Measurements from ENCODE around the gene TLR1.
"Not testable (repeated sequence)": the region's sequence is repeated elsewhere in the genome, so short reads cannot be mapped to it uniquely, and the experiment has no call there.

TLR1 gene

GRCh38 chr4:38774181-38774955 is 30.2 kb downstream of the TLR1 start:
- no peak for TF ChIP-seq RARB (CRISPR knock-in tag; IDR thresholded peaks at IDR 0.05)
- TF ChIP-seq ZC3H10 (CRISPR knock-in tag; IDR thresholded peaks at IDR 0.05) = no peak
- no peak for TF ChIP-seq ZNF8 (CRISPR knock-in tag; IDR thresholded peaks at IDR 0.05)
- TF ChIP-seq OSR1 (CRISPR knock-in tag; IDR thresholded peaks at IDR 0.05) = no peak
- no peak for TF ChIP-seq ZFP30 (CRISPR knock-in tag; IDR thresholded peaks at IDR 0.05)
- TF ChIP-seq ISL1 (CRISPR knock-in tag; IDR thresholded peaks at IDR 0.05) = no peak
- TF ChIP-seq TOX (CRISPR knock-in tag; IDR thresholded peaks at IDR 0.05; ENCODE audit: borderline replicate concordance) = no peak
- no peak for TF ChIP-seq ARNTL (CRISPR knock-in tag; IDR thresholded peaks at IDR 0.05; ENCODE audit: borderline replicate concordance, low read depth)
- no peak for TF ChIP-seq TCF4 (CRISPR knock-in tag; IDR thresholded peaks at IDR 0.05; ENCODE audit: borderline replicate concordance)
- no peak for ATAC-seq

- ATAC-seq = not testable (repeated sequence)
Observed at GRCh38 chr4:38770281-38770680, 34.3 kb downstream of the TLR1 start.

GRCh38 chr4:38769857-38770256 is 34.7 kb downstream of the TLR1 start:
- ATAC-seq = no peak

DNA sequence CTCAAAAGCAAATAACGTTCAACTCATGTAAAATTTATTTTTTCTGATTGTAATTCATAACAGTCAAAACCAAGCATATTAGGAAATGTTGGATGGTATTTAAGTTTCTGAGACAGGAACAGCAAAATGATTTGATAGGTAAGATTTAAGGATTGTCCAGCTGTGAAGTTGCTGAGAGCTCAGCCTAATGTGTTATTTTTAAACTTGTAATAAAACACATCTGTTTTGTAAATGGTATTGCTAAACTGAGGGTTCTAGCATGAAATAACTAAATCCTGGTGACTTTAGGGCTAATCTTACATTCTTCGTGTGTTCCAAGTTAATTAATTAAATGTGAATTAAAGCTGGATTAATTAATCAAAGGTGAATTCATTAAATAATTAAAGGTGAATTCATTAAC is 35.1 kb downstream of the TLR1 start:
- ATAC-seq = no peak

More at GRCh38 chr4:38769857-38770256, 34.7 kb downstream of the TLR1 start:
- no peak for TF ChIP-seq ZFP3 (CRISPR knock-in tag; IDR thresholded peaks at IDR 0.05)
- no peak for TF ChIP-seq PATZ1 (CRISPR knock-in tag; IDR thresholded peaks at IDR 0.05; ENCODE audit: borderline replicate concordance)
- TF ChIP-seq, protein P1, sequence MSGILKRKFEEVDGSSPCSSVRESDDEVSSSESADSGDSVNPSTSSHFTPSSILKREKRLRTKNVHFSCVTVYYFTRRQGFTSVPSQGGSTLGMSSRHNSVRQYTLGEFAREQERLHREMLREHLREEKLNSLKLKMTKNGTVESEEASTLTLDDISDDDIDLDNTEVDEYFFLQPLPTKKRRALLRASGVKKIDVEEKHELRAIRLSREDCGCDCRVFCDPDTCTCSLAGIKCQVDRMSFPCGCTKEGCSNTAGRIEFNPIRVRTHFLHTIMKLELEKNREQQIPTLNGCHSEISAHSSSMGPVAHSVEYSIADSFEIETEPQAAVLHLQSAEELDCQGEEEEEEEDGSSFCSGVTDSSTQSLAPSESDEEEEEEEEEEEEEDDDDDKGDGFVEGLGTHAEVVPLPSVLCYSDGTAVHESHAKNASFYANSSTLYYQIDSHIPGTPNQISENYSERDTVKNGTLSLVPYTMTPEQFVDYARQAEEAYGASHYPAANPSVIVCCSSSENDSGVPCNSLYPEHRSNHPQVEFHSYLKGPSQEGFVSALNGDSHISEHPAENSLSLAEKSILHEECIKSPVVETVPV (CRISPR knock-in tag; IDR thresholded peaks at IDR 0.05) = no peak
- TF ChIP-seq, protein P2, sequence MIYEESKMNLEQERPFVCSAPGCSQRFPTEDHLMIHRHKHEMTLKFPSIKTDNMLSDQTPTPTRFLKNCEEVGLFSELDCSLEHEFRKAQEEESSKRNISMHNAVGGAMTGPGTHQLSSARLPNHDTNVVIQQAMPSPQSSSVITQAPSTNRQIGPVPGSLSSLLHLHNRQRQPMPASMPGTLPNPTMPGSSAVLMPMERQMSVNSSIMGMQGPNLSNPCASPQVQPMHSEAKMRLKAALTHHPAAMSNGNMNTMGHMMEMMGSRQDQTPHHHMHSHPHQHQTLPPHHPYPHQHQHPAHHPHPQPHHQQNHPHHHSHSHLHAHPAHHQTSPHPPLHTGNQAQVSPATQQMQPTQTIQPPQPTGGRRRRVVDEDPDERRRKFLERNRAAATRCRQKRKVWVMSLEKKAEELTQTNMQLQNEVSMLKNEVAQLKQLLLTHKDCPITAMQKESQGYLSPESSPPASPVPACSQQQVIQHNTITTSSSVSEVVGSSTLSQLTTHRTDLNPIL (CRISPR knock-in tag; IDR thresholded peaks at IDR 0.05; ENCODE audit: low read depth) = no peak
- TF ChIP-seq PPARA (CRISPR knock-in tag; IDR thresholded peaks at IDR 0.05; ENCODE audit: borderline replicate concordance) = no peak
- no peak for TF ChIP-seq ZNF8 (CRISPR knock-in tag; IDR thresholded peaks at IDR 0.05)
- no peak for TF ChIP-seq ZC3H10 (CRISPR knock-in tag; IDR thresholded peaks at IDR 0.05)
- TF ChIP-seq TCF4 (CRISPR knock-in tag; IDR thresholded peaks at IDR 0.05; ENCODE audit: borderline replicate concordance) = no peak
- no peak for TF ChIP-seq ESRRG (CRISPR knock-in tag; IDR thresholded peaks at IDR 0.05)

DNA sequence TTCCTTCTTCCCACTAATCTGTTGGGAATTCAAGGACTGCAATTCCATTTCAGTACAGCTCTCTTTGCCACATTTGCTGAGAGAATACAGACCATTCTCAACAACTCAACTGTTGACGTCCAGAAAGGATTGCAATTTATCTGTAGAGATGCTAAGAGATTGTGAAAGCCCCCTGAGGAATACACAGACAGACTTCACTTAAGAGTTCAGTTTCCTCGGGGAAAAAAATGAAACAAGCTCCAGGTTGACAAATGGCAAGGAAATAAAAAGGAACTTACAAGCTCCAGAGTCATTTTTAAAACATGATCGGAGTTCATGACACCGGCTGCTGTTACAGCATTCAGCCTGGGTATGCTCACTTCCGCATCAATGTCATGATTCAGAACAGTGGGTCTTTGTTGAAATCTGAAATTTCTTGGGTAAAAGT is 35.6 kb downstream of the TLR1 start:
- TF ChIP-seq GLIS3 (CRISPR knock-in tag; IDR thresholded peaks at IDR 0.05) (no peak), ISL1 (CRISPR knock-in tag; IDR thresholded peaks at IDR 0.05) (0 out of 2 replicates have a peak, but pooled peaks have one; percentile 19)
- ATAC-seq = no peak

More for the DNA sequence above, 35.1 kb downstream of the TLR1 start:
- no peak for TF ChIP-seq ZNF565 (CRISPR knock-in tag; conservative IDR thresholded peaks at IDR 0.05; ENCODE audit: low read depth)

DNA sequence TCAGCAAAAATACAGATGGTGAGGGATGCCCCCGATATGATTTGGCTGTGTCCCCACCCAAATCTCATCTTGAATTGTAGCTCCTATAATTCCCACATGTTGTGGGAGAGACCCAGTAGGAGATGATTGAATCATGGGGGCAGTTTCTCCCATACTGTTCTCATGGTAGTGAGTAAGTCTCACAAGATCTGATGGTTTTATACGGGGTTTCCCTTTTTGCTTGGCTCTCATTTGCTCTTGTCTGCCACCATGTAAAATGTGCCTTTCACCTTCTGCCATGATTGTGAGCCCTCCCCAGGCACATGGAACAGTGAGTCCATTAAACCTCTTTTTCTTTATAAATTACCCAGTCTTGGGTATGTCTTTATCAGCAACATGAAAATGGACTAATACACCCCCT is 37.7 kb downstream of the TLR1 start:
- not testable (repeated sequence) for ATAC-seq

DNA sequence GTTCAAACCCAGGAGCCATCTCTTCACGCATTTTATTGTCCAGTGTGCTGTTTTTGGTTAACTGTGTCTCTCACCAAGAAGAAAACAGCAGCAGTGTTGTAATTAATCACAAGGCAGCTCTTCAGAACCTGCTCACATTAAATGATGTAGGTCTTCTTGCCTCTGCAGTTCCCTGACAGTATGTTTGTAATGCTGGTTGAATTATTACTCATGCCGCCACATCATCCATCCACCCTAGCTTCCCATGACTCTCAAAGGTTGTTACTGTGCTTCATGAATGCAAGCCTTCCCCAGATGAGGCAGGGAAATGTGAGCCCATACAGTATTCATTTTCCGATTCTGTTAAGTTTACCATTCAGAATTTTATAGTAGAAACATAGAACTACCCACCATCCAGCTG is 39.2 kb downstream of the TLR1 start:
- TF ChIP-seq ZFP3 (CRISPR knock-in tag; IDR thresholded peaks at IDR 0.05) (no peak), ZNF70 (CRISPR knock-in tag; IDR thresholded peaks at IDR 0.05) (no peak), BACH2 (CRISPR knock-in tag; IDR thresholded peaks at IDR 0.05; ENCODE audit: borderline replicate concordance) (no peak), OSR1 (CRISPR knock-in tag; IDR thresholded peaks at IDR 0.05) (no peak), SNAI2 (CRISPR knock-in tag; IDR thresholded peaks at IDR 0.05) (no peak), ZC3H10 (CRISPR knock-in tag; IDR thresholded peaks at IDR 0.05) (no peak), ESRRG (CRISPR knock-in tag; IDR thresholded peaks at IDR 0.05) (no peak), ARNTL (CRISPR knock-in tag; IDR thresholded peaks at IDR 0.05; ENCODE audit: borderline replicate concordance, low read depth) (no peak)
- TF ChIP-seq, protein P3, sequence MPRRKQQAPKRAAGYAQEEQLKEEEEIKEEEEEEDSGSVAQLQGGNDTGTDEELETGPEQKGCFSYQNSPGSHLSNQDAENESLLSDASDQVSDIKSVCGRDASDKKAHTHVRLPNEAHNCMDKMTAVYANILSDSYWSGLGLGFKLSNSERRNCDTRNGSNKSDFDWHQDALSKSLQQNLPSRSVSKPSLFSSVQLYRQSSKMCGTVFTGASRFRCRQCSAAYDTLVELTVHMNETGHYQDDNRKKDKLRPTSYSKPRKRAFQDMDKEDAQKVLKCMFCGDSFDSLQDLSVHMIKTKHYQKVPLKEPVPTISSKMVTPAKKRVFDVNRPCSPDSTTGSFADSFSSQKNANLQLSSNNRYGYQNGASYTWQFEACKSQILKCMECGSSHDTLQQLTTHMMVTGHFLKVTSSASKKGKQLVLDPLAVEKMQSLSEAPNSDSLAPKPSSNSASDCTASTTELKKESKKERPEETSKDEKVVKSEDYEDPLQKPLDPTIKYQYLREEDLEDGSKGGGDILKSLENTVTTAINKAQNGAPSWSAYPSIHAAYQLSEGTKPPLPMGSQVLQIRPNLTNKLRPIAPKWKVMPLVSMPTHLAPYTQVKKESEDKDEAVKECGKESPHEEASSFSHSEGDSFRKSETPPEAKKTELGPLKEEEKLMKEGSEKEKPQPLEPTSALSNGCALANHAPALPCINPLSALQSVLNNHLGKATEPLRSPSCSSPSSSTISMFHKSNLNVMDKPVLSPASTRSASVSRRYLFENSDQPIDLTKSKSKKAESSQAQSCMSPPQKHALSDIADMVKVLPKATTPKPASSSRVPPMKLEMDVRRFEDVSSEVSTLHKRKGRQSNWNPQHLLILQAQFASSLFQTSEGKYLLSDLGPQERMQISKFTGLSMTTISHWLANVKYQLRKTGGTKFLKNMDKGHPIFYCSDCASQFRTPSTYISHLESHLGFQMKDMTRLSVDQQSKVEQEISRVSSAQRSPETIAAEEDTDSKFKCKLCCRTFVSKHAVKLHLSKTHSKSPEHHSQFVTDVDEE (CRISPR knock-in tag; IDR thresholded peaks at IDR 0.05) = no peak
- TF ChIP-seq, protein P4, sequence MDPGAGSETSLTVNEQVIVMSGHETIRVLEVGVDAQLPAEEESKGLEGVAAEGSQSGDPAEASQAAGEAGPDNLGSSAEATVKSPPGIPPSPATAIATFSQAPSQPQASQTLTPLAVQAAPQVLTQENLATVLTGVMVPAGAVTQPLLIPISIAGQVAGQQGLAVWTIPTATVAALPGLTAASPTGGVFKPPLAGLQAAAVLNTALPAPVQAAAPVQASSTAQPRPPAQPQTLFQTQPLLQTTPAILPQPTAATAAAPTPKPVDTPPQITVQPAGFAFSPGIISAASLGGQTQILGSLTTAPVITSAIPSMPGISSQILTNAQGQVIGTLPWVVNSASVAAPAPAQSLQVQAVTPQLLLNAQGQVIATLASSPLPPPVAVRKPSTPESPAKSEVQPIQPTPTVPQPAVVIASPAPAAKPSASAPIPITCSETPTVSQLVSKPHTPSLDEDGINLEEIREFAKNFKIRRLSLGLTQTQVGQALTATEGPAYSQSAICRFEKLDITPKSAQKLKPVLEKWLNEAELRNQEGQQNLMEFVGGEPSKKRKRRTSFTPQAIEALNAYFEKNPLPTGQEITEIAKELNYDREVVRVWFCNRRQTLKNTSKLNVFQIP (CRISPR knock-in tag; IDR thresholded peaks at IDR 0.05; ENCODE audit: borderline replicate concordance, low read depth) = no peak
- no peak for ATAC-seq

Data from SK-N-SH treated with all-trans-retinoic acid at 6 μM for 48 hours (cell line).